Endodermal cell (in vitro differentiated cells): ENCODE data around the gene NFATC1. TPM values are rescaled to one million over a fixed set of nuclear protein-coding genes. Genes with fewer than 3 reads are reported as not detected.

ENCODE experiments used
- DNase-seq: peaks from one replicate; pipeline ENCODE4 v3.0.0-alpha.2; 2017
- H3K27ac ChIP-seq: 2 replicates; pipeline ENCODE4 v1.5.1; 2013; ENCODE audit warnings: mild to moderate bottlenecking, low read depth, low read length, moderate library complexity
- H3K27me3 ChIP-seq: 2 replicates; pipeline ENCODE4 v1.6.1; 2013; ENCODE audit warnings: mild to moderate bottlenecking, low read length, moderate library complexity; ENCODE audit not compliant: insufficient read depth, control insufficient read depth, poor library complexity, severe bottlenecking
- H3K36me3 ChIP-seq: 2 replicates; pipeline ENCODE4 v1.7.0; 2013; ENCODE audit warnings: mild to moderate bottlenecking, low read length, moderate library complexity; ENCODE audit not compliant: control insufficient read depth, insufficient read depth
- H3K4me1 ChIP-seq: one replicate; pipeline ENCODE4 v1.7.0; 2013; ENCODE audit warnings: low read length; ENCODE audit not compliant: control insufficient read depth, insufficient read depth
- H3K4me3 ChIP-seq: 2 replicates; pipeline ENCODE4 v1.5.1; 2013; ENCODE audit warnings: mild to moderate bottlenecking, low read length, moderate library complexity
- H3K9ac ChIP-seq: 2 replicates; pipeline ENCODE4 v1.6.1; 2013; ENCODE audit warnings: mild to moderate bottlenecking, low read length, moderate library complexity; ENCODE audit not compliant: poor library complexity, severe bottlenecking; ENCODE audit errors: extremely low read depth
- H3K9me3 ChIP-seq: 2 replicates; pipeline ENCODE4 v1.6.1; 2013; ENCODE audit warnings: mild to moderate bottlenecking, low read length, moderate library complexity; ENCODE audit not compliant: control insufficient read depth
- H3K27ac Mint-ChIP-seq: 2 replicates; pipeline ENCODE4 v1.8.0; 2020; ENCODE audit warnings: mixed read lengths
- H3K27me3 Mint-ChIP-seq: 2 replicates; pipeline ENCODE4 v1.8.0; 2021; ENCODE audit warnings: mild to moderate bottlenecking, mixed read lengths; ENCODE audit not compliant: insufficient read depth
- H3K36me3 Mint-ChIP-seq: 2 replicates; pipeline ENCODE4 v1.8.0; 2020; ENCODE audit warnings: low read depth, mixed read lengths
- H3K4me1 Mint-ChIP-seq: 2 replicates; pipeline ENCODE4 v1.8.0; 2020; ENCODE audit warnings: mixed read lengths
- H3K4me3 Mint-ChIP-seq: 2 replicates; pipeline ENCODE4 v1.8.0; 2020; ENCODE audit warnings: mild to moderate bottlenecking, moderate library complexity, mixed read lengths
- H3K9me3 Mint-ChIP-seq: 2 replicates; pipeline ENCODE4 v1.8.0; 2020; ENCODE audit warnings: mild to moderate bottlenecking, mixed read lengths
- CTCF ChIP-seq: fragments of 200-600 bp; sonication (generic); conservative IDR thresholded peaks from 2 replicates; pipeline ENCODE4 v1.5.0; 2021; ENCODE audit warnings: antibody characterized with exemption, mild to moderate bottlenecking
- WGBS, 2 experiments: methylation state at CpG; one replicate each; pipeline versions ENCODE4 v1.1.5 to v1.1.7; 2013; ENCODE audit warnings: missing lambda C conversion rate in 2 of 2, mixed read lengths in 1 of 2; ENCODE audit not compliant: insufficient coverage in 1 of 2, insufficient read length in 1 of 2; 5-methylcytosine and 5-hydroxymethylcytosine counted together
- total RNA-seq, 2 donors: library from RNA; stranded (reverse); fragmentation: NEBNext Ultra II Directional in 1 of 2; extraction: Animal tissue kit (Norgen Biotek cat#: 25700) in 1 of 2; gene quantifications; 2 replicates in 1 of 2; 3 replicates in 1 of 2; pipeline ENCODE4 v1.2.1, GENCODE V29; 2021

The NFATC1 gene
- total RNA-seq, 2 donors from 2014 or later: 23.4 to 32.5 TPM

GRCh38 chr18:79542876-79543750, 147.4 kb downstream of the NFATC1 start:
- no peaks in the 10 kb centered on the region for H3K4me1 Mint-ChIP-seq
- WGBS, 2 experiments: 90 to 94% methylated on average over 10 to 15 of the region's 15 CpGs
- Histone ChIP-seq H3K4me3 (no peak overlapping the region), H3K4me1 (no peaks in the 10 kb centered on the region), H3K9me3 (peaks cover 3% of the 10 kb centered on the region), H3K36me3 (no peaks in the 10 kb centered on the region), H3K27me3 (no peaks in the 10 kb centered on the region), H3K27ac (no peak overlapping the region), H3K9ac (no peak overlapping the region)
- peaks cover 2% of the 10 kb centered on the region for H3K36me3 Mint-ChIP-seq
- no peak overlapping the region for H3K27ac Mint-ChIP-seq
- no peak for TF ChIP-seq CTCF
- peaks cover 3% of the 10 kb centered on the region for H3K27me3 Mint-ChIP-seq
- H3K9me3 Mint-ChIP-seq: peaks cover 21% of the 10 kb centered on the region
- H3K4me3 Mint-ChIP-seq: no peak overlapping the region
- peak; percentile 28 for DNase-seq

DNA sequence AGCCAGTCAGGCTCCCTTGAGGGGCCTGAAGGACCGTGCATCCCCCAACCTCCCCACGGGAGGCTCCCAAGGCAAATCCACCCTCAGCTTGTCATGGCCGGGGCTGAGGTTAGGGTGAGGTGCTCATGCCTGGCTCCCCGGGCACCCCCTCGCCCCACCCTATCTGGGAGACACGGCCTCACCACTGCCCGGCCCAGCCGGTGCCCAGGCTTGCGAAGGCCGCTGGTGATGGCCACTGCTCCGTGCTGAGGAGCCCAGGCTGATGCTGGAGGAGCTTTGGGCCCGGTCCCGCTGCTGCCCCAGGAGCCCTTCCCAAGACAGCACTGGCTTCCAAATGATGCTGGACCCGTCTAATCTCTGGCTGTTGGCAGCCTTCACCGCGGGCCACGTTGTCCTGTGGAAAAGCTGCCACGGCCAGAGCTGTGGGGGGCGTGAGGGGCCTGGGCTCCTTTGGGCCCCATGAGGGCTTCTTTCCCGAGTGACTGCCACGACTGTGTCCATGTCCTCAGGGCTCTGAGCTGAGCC, 148.2 kb downstream of the NFATC1 start:
- Histone ChIP-seq H3K36me3 (no peaks in the 10 kb centered on the region), H3K4me3 (no peak overlapping the region), H3K4me1 (no peaks in the 10 kb centered on the region), H3K9ac (no peak overlapping the region), H3K27me3 (no peaks in the 10 kb centered on the region), H3K27ac (no peak overlapping the region), H3K9me3 (no peaks in the 10 kb centered on the region)
- H3K27ac Mint-ChIP-seq: no peak overlapping the region
- H3K4me1 Mint-ChIP-seq: no peaks in the 10 kb centered on the region
- H3K9me3 Mint-ChIP-seq: peaks cover 20% of the 10 kb centered on the region
- WGBS, 2 experiments: 94 to 98% methylated on average over 19 to 21 of the region's 21 CpGs
- no peak overlapping the region for H3K4me3 Mint-ChIP-seq
- TF ChIP-seq CTCF: no peak
- peaks cover 3% of the 10 kb centered on the region for H3K27me3 Mint-ChIP-seq
- no peaks in the 10 kb centered on the region for H3K36me3 Mint-ChIP-seq
- peak; percentile 37 for DNase-seq

DNA sequence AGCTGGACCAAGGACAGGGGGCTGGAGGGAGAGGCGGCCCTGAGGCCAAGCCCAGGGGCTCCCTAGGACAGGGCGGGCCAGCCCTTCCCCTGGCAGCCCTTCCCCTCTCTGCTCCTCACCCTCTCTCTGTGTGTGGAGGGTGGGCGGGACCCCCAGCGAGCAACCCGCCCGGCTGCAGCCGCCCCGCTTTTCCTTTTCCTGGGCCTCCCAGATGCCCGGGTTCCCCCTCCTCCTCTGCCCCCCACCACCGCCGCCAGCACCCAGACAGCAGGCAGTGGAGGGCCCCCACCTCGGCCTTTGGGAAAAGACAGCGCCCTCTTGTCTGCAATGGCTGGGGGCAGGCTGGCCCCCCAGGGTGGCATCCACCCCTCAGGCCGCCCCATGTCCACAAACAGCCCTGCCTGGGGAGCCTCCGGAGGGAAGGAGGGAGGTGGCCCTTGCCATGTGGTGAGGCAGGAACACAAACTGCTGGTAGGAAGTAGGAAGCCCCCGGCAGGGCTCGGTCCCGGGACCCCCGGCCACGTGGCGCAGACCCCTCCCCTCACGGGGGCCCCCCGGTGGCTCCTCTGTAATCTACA, 148.7 kb downstream of the NFATC1 start:
- Mint-ChIP-seq H3K4me3 (no peak overlapping the region), H3K27me3 (peaks cover 3% of the 10 kb centered on the region), H3K27ac (no peak overlapping the region), H3K4me1 (no peaks in the 10 kb centered on the region), H3K9me3 (peaks cover 15% of the 10 kb centered on the region), H3K36me3 (no peaks in the 10 kb centered on the region)
- peak; percentile 34 for DNase-seq
- Histone ChIP-seq H3K27ac (no peak overlapping the region), H3K9ac (no peak overlapping the region), H3K27me3 (no peaks in the 10 kb centered on the region), H3K4me3 (no peak overlapping the region), H3K36me3 (no peaks in the 10 kb centered on the region), H3K4me1 (no peaks in the 10 kb centered on the region), H3K9me3 (no peaks in the 10 kb centered on the region)
- WGBS, 2 experiments: 80 to 89% methylated on average over 3 to 22 of the region's 23 CpGs
- TF ChIP-seq CTCF: no peak
